ENCODE measurements around the gene KRTAP6-2. TPM values are rescaled to one million over a fixed set of nuclear protein-coding genes. Genes with fewer than 3 reads are reported as not detected.

Gene KRTAP6-2
- total RNA-seq, 1 experiment from 2014 or later = not detected

GRCh38 chr21:30563630-30564029 lies 35.1 kb downstream of the KRTAP6-2 start:
- TF ChIP-seq RAD21 (IDR thresholded peaks at IDR 0.05; ENCODE audit: low read depth) = no peak
- TF ChIP-seq REST (IDR thresholded peaks at IDR 0.05; ENCODE audit: low read depth) = no peak
- no peak for TF ChIP-seq TCF7L2 (IDR thresholded peaks at IDR 0.05; ENCODE audit: borderline replicate concordance, extremely low read depth, insufficient read depth, insufficient read length)
- no peak for TF ChIP-seq SIN3A (IDR thresholded peaks at IDR 0.05; ENCODE audit: low read depth)
- no peak for TF ChIP-seq EGR1 (IDR thresholded peaks at IDR 0.05; ENCODE audit: low read depth)
- H3K27ac ChIP-seq (ENCODE audit: low read depth, low read length) = no peak overlapping the region
- CTCF ChIA-PET = no interaction called here
- no peak overlapping the region for H2AFZ ChIP-seq (ENCODE audit: low read depth, low read length, poor library complexity, severe bottlenecking)
- no peak overlapping the region for H3K4me2 ChIP-seq (ENCODE audit: low read length)
- ATAC-seq (no peak), DNase-seq (ENCODE audit: low read depth, low spot score) (no peak)
- POLR2A ChIA-PET = no interaction called here
- no peak overlapping the region for H3K4me3 ChIP-seq (replicated peaks in 1 of 2; ENCODE audit: low read depth in 1 of 2, low read length in 2 of 2)
- H4K20me1 ChIP-seq (ENCODE audit: insufficient read depth) = no peaks in the 10 kb centered on the region
- H3K79me2 ChIP-seq (ENCODE audit: insufficient read depth, low read length) = no peaks in the 10 kb centered on the region
- intact Hi-C loops (cut with micrococcal nuclease) = no loop called here
- no TSS peak for BruUV-seq (replicated peaks)
- RAD21 ChIA-PET (ENCODE audit: low non-redundant PET in 1 of 2, low total read pairs in 2 of 2, uncharacterized antibody in 2 of 2, unreplicated experiment in 2 of 2) = no interaction called here
- no peaks in the 10 kb centered on the region for H3K27me3 ChIP-seq (ENCODE audit: insufficient read depth, low read length)
- H3K4me1 ChIP-seq (ENCODE audit: control insufficient read depth in 1 of 2, insufficient read depth in 2 of 2, low read length in 2 of 2) = no peaks in the 10 kb centered on the region
- H3K36me3 ChIP-seq (ENCODE audit: control insufficient read depth in 1 of 2, insufficient read depth in 2 of 2, low read length in 2 of 2) = no peaks in the 10 kb centered on the region
- no peaks in the 10 kb centered on the region for H3K9me2 ChIP-seq (ENCODE audit: insufficient read depth)
- no peak overlapping the region for H3K9ac ChIP-seq (ENCODE audit: low read length)
- H3K9me3 ChIP-seq (ENCODE audit: control insufficient read depth in 1 of 2, insufficient read depth in 1 of 2, low read depth in 1 of 2, low read length in 2 of 2) = peaks cover 0 to 19% of the 10 kb centered on the region in 2 experiments; a peak in 3 of 4 replicates

- no TSS peak for BruUV-seq (replicated peaks)
- H3K36me3 ChIP-seq (ENCODE audit: control insufficient read depth in 1 of 2, insufficient read depth in 2 of 2, low read length in 2 of 2) = no peaks in the 10 kb centered on the region
- ChIA-PET RAD21 (ENCODE audit: low non-redundant PET in 1 of 2, low total read pairs in 2 of 2, uncharacterized antibody in 2 of 2, unreplicated experiment in 2 of 2) (no interaction called here), POLR2A (no interaction called here), CTCF (no interaction called here)
- H2AFZ ChIP-seq (ENCODE audit: low read depth, low read length, poor library complexity, severe bottlenecking) = no peak overlapping the region
- no peak overlapping the region for H3K27ac ChIP-seq (ENCODE audit: low read depth, low read length)
- no peaks in the 10 kb centered on the region for H3K79me2 ChIP-seq (ENCODE audit: insufficient read depth, low read length)
- no peaks in the 10 kb centered on the region for H4K20me1 ChIP-seq (ENCODE audit: insufficient read depth)
- H3K9me3 ChIP-seq (ENCODE audit: control insufficient read depth in 1 of 2, insufficient read depth in 1 of 2, low read depth in 1 of 2, low read length in 2 of 2) = peaks cover 0 to 16% of the 10 kb centered on the region in 2 experiments; a peak in 3 of 4 replicates
- H3K27me3 ChIP-seq (ENCODE audit: insufficient read depth, low read length) = no peaks in the 10 kb centered on the region
- H3K4me3 ChIP-seq (replicated peaks in 1 of 2; ENCODE audit: low read depth in 1 of 2, low read length in 2 of 2) = no peak overlapping the region
- no peaks in the 10 kb centered on the region for H3K4me1 ChIP-seq (ENCODE audit: control insufficient read depth in 1 of 2, insufficient read depth in 2 of 2, low read length in 2 of 2)
- H3K4me2 ChIP-seq (ENCODE audit: low read length) = no peak overlapping the region
- H3K9ac ChIP-seq (ENCODE audit: low read length) = no peak overlapping the region
- H3K9me2 ChIP-seq (ENCODE audit: insufficient read depth) = no peaks in the 10 kb centered on the region
- intact Hi-C loops (cut with micrococcal nuclease) = no loop called here
- no peak for ATAC-seq
- no peak for DNase-seq (ENCODE audit: low read depth, low spot score)
- no peak for TF ChIP-seq CBX3 (IDR thresholded peaks at IDR 0.05; ENCODE audit: low read depth)
- no peak for TF ChIP-seq EGR1 (IDR thresholded peaks at IDR 0.05; ENCODE audit: low read depth)
- TF ChIP-seq CEBPB (IDR thresholded peaks at IDR 0.05; ENCODE audit: low read depth) = no peak
- no peak for TF ChIP-seq SP1 (IDR thresholded peaks at IDR 0.05; ENCODE audit: low read depth)
- no peak for TF ChIP-seq CTCF (IDR thresholded peaks at IDR 0.05 in 2 of 3, conservative IDR thresholded peaks at IDR 0.05 in 1 of 3; ENCODE audit: borderline replicate concordance in 1 of 3, insufficient read depth in 1 of 3, low read depth in 2 of 3, low read length in 2 of 3)
- TF ChIP-seq ELF1 (IDR thresholded peaks at IDR 0.05; ENCODE audit: borderline replicate concordance, low read depth) = no peak
- TF ChIP-seq REST (IDR thresholded peaks at IDR 0.05; ENCODE audit: low read depth) = no peak
- no peak for TF ChIP-seq SRF (IDR thresholded peaks at IDR 0.05; ENCODE audit: low read depth)
Observed at GRCh38 chr21:30563072-30563471, 35.6 kb downstream of the KRTAP6-2 start.

All from HCT116 (cell line).